HuH-7.5 (cell line): ENCODE measurements around the gene TMEM109.

Experiments
- DNase-seq: peaks from one replicate; pipeline ENCODE4 v3.0.0; 2011; ENCODE audit warnings: low spot score

Gene TMEM109

GRCh38 chr11:60970890-60971289 lies 56.9 kb downstream of the TMEM109 start:
- no peak for DNase-seq

GRCh38 chr11:60971520-60971919 lies 57.6 kb downstream of the TMEM109 start, which contains the start of gene CD6:
TSS of gene CD6 (plus strand) at chr11:60971680. CDS start at chr11:60971866, 186 bp downstream.
- DNase-seq: no peak

- DNase-seq: no peak
Observed at GRCh38 chr11:60972182-60973030, 58.4 kb downstream of the TMEM109 start.
